ENCODE results near the gene IL36A.

Gene IL36A

DNA sequence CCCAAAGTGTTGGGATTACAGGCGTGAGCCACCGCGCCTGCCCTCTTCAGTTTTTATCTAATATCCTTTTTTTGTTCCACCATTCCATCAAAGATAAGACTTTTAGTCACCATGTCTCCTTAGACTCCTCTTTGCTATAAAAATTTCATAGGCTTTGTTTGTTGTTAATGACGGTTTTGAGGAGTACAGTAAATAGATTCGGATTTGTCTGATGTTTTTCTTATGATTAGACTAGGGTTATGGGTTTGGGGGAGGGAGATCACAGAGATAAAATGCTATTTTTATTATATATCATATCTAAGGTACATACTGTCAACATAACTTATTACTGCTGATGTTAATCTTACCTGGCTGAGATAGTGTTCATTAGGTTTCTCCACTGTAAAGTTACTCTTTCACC lies 41.2 kb downstream of the IL36A start:
- DNase-seq (ENCODE audit: low spot score) (no peak), FAIRE-seq (no peak)

DNA sequence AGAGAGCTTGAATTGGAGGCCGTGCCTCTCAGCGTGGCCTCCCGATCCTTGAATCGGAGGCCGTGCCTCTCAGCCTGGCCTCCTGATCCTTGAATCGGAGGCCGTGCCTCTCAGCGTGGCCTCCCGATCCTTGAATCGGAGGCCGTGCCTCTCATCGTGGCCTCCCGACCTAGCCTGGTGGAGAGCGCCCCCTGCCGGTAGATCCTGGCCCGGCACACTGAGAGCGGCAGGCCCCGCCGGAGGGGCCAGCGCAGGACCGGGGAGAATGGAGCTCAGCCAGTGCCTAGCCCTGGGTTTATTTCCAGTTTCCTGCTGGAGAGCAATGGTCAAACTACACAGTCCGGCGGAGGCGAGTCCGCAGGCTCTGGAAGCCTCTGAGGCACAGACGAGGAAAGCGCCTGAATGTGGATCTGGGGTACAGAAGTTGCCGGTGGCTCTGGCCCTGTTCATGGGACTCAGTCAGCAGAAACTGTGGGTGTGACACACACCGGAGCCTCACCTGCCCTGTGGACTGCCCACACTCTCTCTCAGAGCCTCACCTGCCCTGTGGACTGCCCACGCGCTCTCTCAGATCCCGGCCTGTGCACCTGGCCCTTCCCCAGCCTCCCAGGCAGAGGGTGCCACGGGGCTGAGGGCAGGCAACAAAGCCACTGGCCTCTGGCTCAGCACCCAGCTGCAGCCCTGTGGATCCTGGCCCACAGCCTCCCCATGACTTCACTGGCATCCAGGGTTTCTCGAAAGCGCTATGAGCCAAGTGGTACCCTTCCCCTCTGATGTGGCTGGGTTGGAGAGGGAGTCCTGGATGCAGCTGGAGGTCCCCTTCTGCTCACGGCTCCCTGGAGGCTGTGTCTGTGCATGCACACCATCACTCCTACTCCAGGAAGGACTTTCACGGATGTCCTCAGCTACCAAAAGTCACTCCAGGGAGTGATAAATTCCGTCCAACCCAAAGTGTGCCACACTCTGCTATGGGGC lies 45.9 kb downstream of the IL36A start:
- DNase-seq (ENCODE audit: low spot score) (no peak), FAIRE-seq (no peak)

- no peak for DNase-seq (ENCODE audit: low spot score)
- no peak for FAIRE-seq
These were observed 47.2 kb downstream of the IL36A start, which contains the start of gene IL36B for GRCh38 chr2:113052396-113052917. TSS of gene IL36B (minus strand) at chr2:113052867.

- DNase-seq (ENCODE audit: low spot score) (no peak), FAIRE-seq (no peak)
These were observed 48.4 kb downstream of the IL36A start for GRCh38 chr2:113053666-113054065.

DNA sequence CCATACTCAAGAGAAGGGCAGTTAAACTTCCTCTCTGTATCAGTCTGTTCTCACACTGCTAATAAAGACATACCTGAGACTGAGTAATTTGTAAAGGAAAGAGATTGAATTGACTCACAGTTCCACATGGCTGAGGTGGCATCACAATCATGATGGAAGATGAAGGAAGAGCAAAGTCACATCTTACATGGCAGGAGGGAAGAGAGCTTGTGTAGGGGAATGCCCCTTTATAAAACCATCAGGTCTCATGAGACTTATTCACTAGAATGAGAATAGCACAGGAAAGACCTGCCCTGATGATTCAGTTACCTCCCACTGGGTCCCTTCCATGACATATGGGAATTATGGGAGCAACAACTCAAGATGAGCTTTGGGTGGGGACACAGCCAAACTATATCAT lies 48.8 kb downstream of the IL36A start:
- FAIRE-seq (no peak), DNase-seq (ENCODE audit: low spot score) (peak; percentile 36)

DNA sequence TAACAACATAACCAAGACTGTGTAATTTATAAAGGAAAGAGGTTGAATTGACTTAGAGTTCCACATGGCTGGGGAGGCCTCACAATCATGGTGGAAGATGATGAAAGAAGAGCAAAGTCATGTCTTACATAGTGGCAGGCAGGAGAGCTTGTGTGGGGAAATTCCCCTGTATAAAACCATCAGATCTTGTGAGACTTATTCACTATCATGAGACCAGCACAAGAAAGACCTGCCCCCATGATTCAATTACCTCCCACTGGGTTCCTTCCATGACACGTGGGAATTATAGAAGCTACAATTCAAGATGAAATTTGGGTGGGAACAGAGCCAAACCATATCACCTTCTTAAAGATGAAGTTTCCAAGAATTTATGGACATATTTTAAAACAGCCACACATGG lies 51.3 kb downstream of the IL36A start:
- DNase-seq (ENCODE audit: low spot score): peak; percentile 53
- FAIRE-seq: no peak

GRCh38 chr2:113057117-113057516 lies 51.9 kb downstream of the IL36A start:
- DNase-seq (ENCODE audit: low spot score) (no peak), FAIRE-seq (no peak)
